K562 (cell line): ENCODE measurements around the gene SMIM35. TPM values are rescaled to one million over a fixed set of nuclear protein-coding genes. Genes with fewer than 3 reads are reported as not detected.

ENCODE experiments used
- ATAC-seq: fragments of 200-7000 bp; cut with Tn5 transposase; 3 replicates; pipeline ENCODE4 v1.9.1; 2020; ENCODE audit warnings: moderate library complexity
- BruUV-seq: library from RNA; stranded (reverse); fragments of 400-500 nt; replicated peaks from 2 replicates; lab custom pipeline; 2021; lab: Mats Ljungman, UMichigan
- CTCF ChIA-PET: fragments of 300-600 bp; formaldehyde crosslinking; extraction: SDS; loops from one replicate; lab custom pipeline; 2021; ENCODE audit warnings: low intra/inter-chr PET ratio; lab: Yijun Ruan, JAX
- POLR2A ChIA-PET: fragments of 300-600, 350-650 bp; sonication (Branson Sonifier 250); formaldehyde crosslinking; extraction: SDS; loops from one replicate; lab custom pipeline; 2021; ENCODE audit warnings: antibody characterized with exemption, inconsistent platforms; lab: Yijun Ruan, JAX
- DNase-seq, 4 experiments: peaks; one replicate each; pipeline versions ENCODE4 v3.0.0 to v3.0.0-alpha.2; 2011 to 2018; ENCODE audit warnings: low spot score in 3 of 4, mixed read lengths in 3 of 4; ENCODE audit errors: extremely low read depth in 1 of 4
- FAIRE-seq: peaks from 2 replicates; lab custom pipeline; 2011; peaks lifted over from hg19 to GRCh38; lab: Jason Lieb, UNC
- H2AFZ ChIP-seq: 2 replicates; pipeline ENCODE4 v1.6.0; 2011; ENCODE audit warnings: low read depth, low read length, control low read depth, inconsistent platforms
- H3K27ac ChIP-seq: fragments of 200-600 bp; 3 replicates; pipeline ENCODE4 v1.8.0; 2011; ENCODE audit warnings: low read depth, mild to moderate bottlenecking, control low read depth, inconsistent platforms, low read length, moderate library complexity, mixed read lengths; ENCODE audit errors: extremely low read depth
- H3K27me3 ChIP-seq, 2 experiments: fragments of 300-600 bp in 1 of 2; 2 replicates in 1 of 2; 3 replicates in 1 of 2; pipeline versions ENCODE4 v1.6.0 to v1.8.0; 2011; ENCODE audit warnings: inconsistent platforms in 2 of 2, low read length in 2 of 2, mild to moderate bottlenecking in 1 of 2, mixed read lengths in 1 of 2, moderate library complexity in 1 of 2; ENCODE audit not compliant: control insufficient read depth in 2 of 2, insufficient read depth in 2 of 2
- H3K36me3 ChIP-seq: fragments of 300-600 bp; 3 replicates; pipeline ENCODE4 v1.8.0; 2011; ENCODE audit warnings: mild to moderate bottlenecking, low read length, inconsistent platforms; ENCODE audit not compliant: control insufficient read depth, insufficient read depth
- H3K4me1 ChIP-seq, 2 experiments: fragments of 200-600 bp in 1 of 2; replicated peaks in 1 of 2; 2 replicates in 1 of 2; 3 replicates in 1 of 2; pipeline versions ENCODE4 v1.5.1 to v1.8.0; 2011; ENCODE audit warnings: inconsistent platforms in 2 of 2, low read length in 2 of 2, mild to moderate bottlenecking in 1 of 2, mixed read lengths in 1 of 2, moderate library complexity in 1 of 2; ENCODE audit not compliant: control insufficient read depth in 2 of 2, insufficient read depth in 2 of 2
- H3K4me2 ChIP-seq: 2 replicates; pipeline ENCODE4 v1.6.1; 2011; ENCODE audit warnings: low read length, control low read depth, inconsistent platforms, mixed read lengths; ENCODE audit not compliant: insufficient read depth
- H3K4me3 ChIP-seq: fragments of 200-600 bp; sonication (generic), shearing (Covaris generic); 2 replicates; pipeline ENCODE4 v1.5.1; 2016; ENCODE audit warnings: control low read depth, inconsistent platforms
- H3K79me2 ChIP-seq: fragments of 200-600 bp; 3 replicates; pipeline ENCODE4 v1.8.0; 2011; ENCODE audit warnings: low read length, inconsistent platforms; ENCODE audit not compliant: control insufficient read depth, insufficient read depth
- H3K9ac ChIP-seq, 2 experiments: 2 replicates each; pipeline versions ENCODE4 v1.6.0 to v1.6.1; 2011; ENCODE audit warnings: low read depth in 2 of 2, low read length in 2 of 2, control low read depth in 1 of 2, inconsistent platforms in 1 of 2, mild to moderate bottlenecking in 1 of 2, mixed read lengths in 1 of 2; ENCODE audit not compliant: insufficient read depth in 1 of 2
- H3K9me1 ChIP-seq: one replicate; pipeline ENCODE4 v1.6.0; 2011; ENCODE audit warnings: inconsistent platforms, mild to moderate bottlenecking, low read length, moderate library complexity; ENCODE audit not compliant: control insufficient read depth, insufficient read depth
- H3K9me3 ChIP-seq: replicated peaks from 2 replicates; pipeline ENCODE4 v1.5.1; 2011; ENCODE audit warnings: low read depth, low read length, inconsistent platforms; ENCODE audit not compliant: control insufficient read depth, insufficient read depth
- H4K20me1 ChIP-seq: replicated peaks from 2 replicates; pipeline ENCODE4 v1.6.1; 2011; ENCODE audit warnings: low read length, inconsistent platforms, mixed read lengths; ENCODE audit not compliant: control insufficient read depth, insufficient read depth
- BMI1 ChIP-seq: fragments of 150-350 bp; IDR thresholded peaks from 2 replicates; pipeline ENCODE4 v1.6.1; 2014; ENCODE audit warnings: low read length
- CEBPG ChIP-seq, 3 experiments: fragments of 200-800 bp in 1 of 3; sonication (Bioruptor generic) in 1 of 3; sonication (generic) in 1 of 3; formaldehyde crosslinking in 1 of 3; IDR thresholded peaks in 2 of 3; conservative IDR thresholded peaks in 1 of 3; 2 replicates each; pipeline versions ENCODE4 v1.6.1 to v1.8.0; 2016 to 2022; ENCODE audit warnings: missing compliant biosample characterization in 2 of 3, missing genetic modification characterization in 2 of 3, mild to moderate bottlenecking in 1 of 3, missing genetic modification reagents in 1 of 3
- E2F6 ChIP-seq, 2 experiments: IDR thresholded peaks; 2 replicates each; pipeline ENCODE4 v1.6.1; 2011; ENCODE audit warnings: borderline replicate concordance in 1 of 2, control low read depth in 1 of 2, low read depth in 1 of 2, low read length in 1 of 2, mild to moderate bottlenecking in 1 of 2, mixed read lengths in 1 of 2, moderate library complexity in 1 of 2; ENCODE audit not compliant: insufficient read depth in 1 of 2, insufficient read length in 1 of 2, poor library complexity in 1 of 2, severe bottlenecking in 1 of 2; ENCODE audit errors: extremely low read depth in 1 of 2
- EZH2 ChIP-seq: IDR thresholded peaks from 2 replicates; pipeline ENCODE4 v1.6.1; 2012; ENCODE audit warnings: low read depth, mild to moderate bottlenecking, inconsistent platforms, low read length, borderline replicate concordance
- HMGN3 ChIP-seq: IDR thresholded peaks from 2 replicates; pipeline ENCODE4 v1.6.1; 2011; ENCODE audit warnings: borderline replicate concordance, low read depth, mild to moderate bottlenecking, mixed read lengths, low read length; ENCODE audit not compliant: insufficient read length; ENCODE audit errors: extremely low read depth
- HNRNPLL ChIP-seq: fragments of 200-400 bp; formaldehyde crosslinking; IDR thresholded peaks from 2 replicates; pipeline ENCODE4 v1.6.1; 2017; ENCODE audit warnings: low read length, low read depth, mild to moderate bottlenecking; ENCODE audit not compliant: poor library complexity, severe bottlenecking
- JUNB ChIP-seq: fragments of 450-650 bp; formaldehyde crosslinking; conservative IDR thresholded peaks from 2 replicates; pipeline ENCODE4 v1.4.0; 2020; ENCODE audit warnings: mild to moderate bottlenecking
- PHB2 ChIP-seq: fragments of 450-650 bp; IDR thresholded peaks from 2 replicates; pipeline ENCODE4 v1.6.1; 2017; ENCODE audit warnings: low read depth
- U2AF1 ChIP-seq: fragments of 200-400 bp; formaldehyde crosslinking; optimal IDR thresholded peaks from 2 replicates; pipeline ENCODE3; 2017; ENCODE audit warnings: mild to moderate bottlenecking, low read depth, low read length, moderate library complexity
- ZC3H4 ChIP-seq: sonication (generic); formaldehyde crosslinking; IDR thresholded peaks from 2 replicates; pipeline ENCODE4 v1.9.0; 2021; ENCODE audit warnings: missing genetic modification reagents, borderline replicate concordance
- ZNF143 ChIP-seq: sonication (generic); formaldehyde crosslinking; IDR thresholded peaks from 2 replicates; pipeline ENCODE4 v1.9.0; 2022; ENCODE audit warnings: mild to moderate bottlenecking, missing genetic modification reagents
- ZNF280A ChIP-seq: fragments of 450-650 bp; IDR thresholded peaks from 2 replicates; pipeline ENCODE4 v1.6.1; 2018; ENCODE audit warnings: mild to moderate bottlenecking, low read depth; ENCODE audit not compliant: partially characterized antibody
- WGBS: fragments of 100-300 bp; shearing (Covaris generic); methylation state at CpG from one replicate; pipeline ENCODE4 v1.1.6; 2016; ENCODE audit warnings: low coverage, mixed read lengths; ENCODE audit not compliant: insufficient coverage; ENCODE audit errors: missing lambda C conversion rate; 5-methylcytosine and 5-hydroxymethylcytosine counted together
- in situ Hi-C: fragments of 300-500 bp; cut with MboI; formaldehyde crosslinking; loops from 4 replicates; pipeline ENCODE4 v1.15.0; 2018; ENCODE audit warnings: inconsistent platforms, mixed read lengths
- intact Hi-C: fragments of 100-400 bp; cut with micrococcal nuclease; formaldehyde crosslinking; loops from 2 replicates; pipeline ENCODE4 v1.14.2; 2022
- polyA plus RNA-seq, 8 experiments: library from polyadenylated mRNA; depleted of rRNA in 4 of 8; stranded (reverse) in 5 of 8; unstranded in 3 of 8; fragments of >200 nt; fragmentation: Nextera tagmentation in 2 of 8; fragmentation: Illumina TruSeq in 1 of 8; extraction: Ambion mirVana in 2 of 8; extraction: Trizol in 1 of 8; gene quantifications; 2 replicates each; pipeline versions ENCODE4 v1.2.1 to v1.2.3, GENCODE V29; 2011 to 2014; ENCODE audit warnings: inconsistent platforms in 1 of 8, missing spikeins in 1 of 8
- total RNA-seq, 7 experiments: library from RNA; depleted of rRNA in 6 of 7; stranded (reverse); fragments of >200 nt in 6 of 7; fragmentation: Illumina TruSeq in 2 of 7; extraction: Trizol in 2 of 7; gene quantifications; 2 replicates each; pipeline versions ENCODE4 v1.2.1 to v1.2.3, GENCODE V29; 2011 to 2021; ENCODE audit warnings: low replicate concordance in 1 of 7

SMIM35 gene
- total and polyA plus RNA-seq, 9 of the 15 experiments (the other 6 are each of a cell fraction or from before 2014, with no cell fraction given), result 0.03 TPM; not detected in 7

- Histone ChIP-seq H3K4me3 (no peak overlapping the region), H3K36me3 (no peaks in the 10 kb centered on the region), H2AFZ (no peak overlapping the region), H3K79me2 (no peaks in the 10 kb centered on the region), H3K27ac (no peak overlapping the region), H3K9me3 (no peaks in the 10 kb centered on the region), H3K9ac (no peak overlapping the region), H3K9me1 (no peaks in the 10 kb centered on the region), H4K20me1 (no peaks in the 10 kb centered on the region), H3K27me3 (no peaks in the 10 kb centered on the region), H3K4me1 (peaks cover 0 to 9% of the 10 kb centered on the region in 2 experiments; a peak in 3 of 5 replicates), H3K4me2 (no peak overlapping the region)
- DNase-seq (no peak), ATAC-seq (no peak), FAIRE-seq (no peak)
- CTCF ChIA-PET, result no interaction called here
- in situ Hi-C loops (loop anchor here (5.0 kb wide), 1 partner anchor 223 kb away; the partner anchor contains the start of gene FXYD2), intact Hi-C loops (no loop called here)
- 27% methylated on average over 2 of the region's 2 CpGs for WGBS
- no TSS peak for BruUV-seq
- TF ChIP-seq ZNF143 (CRISPR knock-in tag) (no peak), HNRNPLL (no peak), ZC3H4 (CRISPR knock-in tag) (no peak), CEBPG (CRISPR knock-in tag; IDR thresholded peaks at IDR 0.05) (no peak), CEBPG (tag; conservative IDR thresholded peaks at IDR 0.05 in 1 of 2, IDR thresholded peaks at IDR 0.05 in 1 of 2) (no peak), EZH2 (no peak), PHB2 (no peak), U2AF1 (no peak), JUNB (no peak), E2F6 (IDR thresholded peaks at IDR 0.05; ENCODE audit: borderline replicate concordance in 1 of 2, extremely low read depth in 1 of 2, insufficient read depth in 1 of 2, insufficient read length in 1 of 2, low read depth in 1 of 2, low read length in 1 of 2, poor library complexity in 1 of 2, severe bottlenecking in 1 of 2) (no peak), BMI1 (no peak), ZNF280A (no peak), HMGN3 (no peak)
- POLR2A ChIA-PET, result interaction anchor here (1.1 kb wide), 1 partner anchor 10 kb away, joined by 4 read pairs; no protein-coding TSS in a partner anchor
These were observed 41.6 kb downstream of the SMIM35 start for GRCh38 chr11:118045191-118045590.
